ENCODE measurements around the gene PTPN4. TPM values are rescaled to one million over a fixed set of nuclear protein-coding genes. Genes with fewer than 3 reads are reported as not detected.

The PTPN4 gene
- total and polyA plus RNA-seq, 2 donors (not counting 1 experiment from before 2014, with no cell fraction given) = 5.3 to 22.3 TPM

DNA sequence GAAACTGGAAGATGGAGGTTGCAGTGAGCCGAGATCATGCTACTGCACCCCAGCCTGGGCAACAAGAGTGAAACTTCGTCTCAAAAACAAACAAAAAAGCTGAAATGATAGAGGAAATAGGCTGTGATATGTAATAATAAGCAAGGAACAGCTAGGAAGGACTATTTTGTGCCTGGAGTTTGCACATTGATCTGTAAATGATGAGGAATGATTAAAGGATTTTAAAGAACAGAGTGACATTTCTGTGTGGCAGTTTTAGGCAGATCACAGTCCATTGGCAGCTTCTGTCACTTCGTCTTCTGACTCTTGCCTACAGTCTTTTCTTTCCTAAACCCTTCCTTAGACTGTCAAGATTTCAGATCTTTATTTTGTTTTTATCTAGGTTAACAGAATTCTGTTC lies 272.6 kb downstream of the PTPN4 start:
- no peaks in the 10 kb centered on the region for H4K20me1 ChIP-seq (ENCODE audit: control insufficient read depth, extremely low read depth, insufficient read depth, low read length)
- H3K4me1 ChIP-seq (ENCODE audit: control insufficient read depth, extremely low read depth, insufficient read depth, low read length) = no peaks in the 10 kb centered on the region
- no peak overlapping the region for H3K4me2 ChIP-seq (ENCODE audit: extremely low read depth, insufficient read depth, low read length)
- no peak for DNase-seq (ENCODE audit: low read depth in 2 of 2)
- TF ChIP-seq, protein P1, sequence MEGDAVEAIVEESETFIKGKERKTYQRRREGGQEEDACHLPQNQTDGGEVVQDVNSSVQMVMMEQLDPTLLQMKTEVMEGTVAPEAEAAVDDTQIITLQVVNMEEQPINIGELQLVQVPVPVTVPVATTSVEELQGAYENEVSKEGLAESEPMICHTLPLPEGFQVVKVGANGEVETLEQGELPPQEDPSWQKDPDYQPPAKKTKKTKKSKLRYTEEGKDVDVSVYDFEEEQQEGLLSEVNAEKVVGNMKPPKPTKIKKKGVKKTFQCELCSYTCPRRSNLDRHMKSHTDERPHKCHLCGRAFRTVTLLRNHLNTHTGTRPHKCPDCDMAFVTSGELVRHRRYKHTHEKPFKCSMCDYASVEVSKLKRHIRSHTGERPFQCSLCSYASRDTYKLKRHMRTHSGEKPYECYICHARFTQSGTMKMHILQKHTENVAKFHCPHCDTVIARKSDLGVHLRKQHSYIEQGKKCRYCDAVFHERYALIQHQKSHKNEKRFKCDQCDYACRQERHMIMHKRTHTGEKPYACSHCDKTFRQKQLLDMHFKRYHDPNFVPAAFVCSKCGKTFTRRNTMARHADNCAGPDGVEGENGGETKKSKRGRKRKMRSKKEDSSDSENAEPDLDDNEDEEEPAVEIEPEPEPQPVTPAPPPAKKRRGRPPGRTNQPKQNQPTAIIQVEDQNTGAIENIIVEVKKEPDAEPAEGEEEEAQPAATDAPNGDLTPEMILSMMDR (conservative IDR thresholded peaks at IDR 0.05 in 1 of 2, IDR thresholded peaks at IDR 0.05 in 1 of 2; ENCODE audit: low read depth in 1 of 2, low read length in 2 of 2) = no peak
- TF ChIP-seq EZH2 (IDR thresholded peaks at IDR 0.05; ENCODE audit: low read length, missing control alignments) = no peak
- no peaks in the 10 kb centered on the region for H3K36me3 ChIP-seq (ENCODE audit: control insufficient read depth, insufficient read depth, low read length)
- H3K9me3 ChIP-seq (ENCODE audit: control insufficient read depth, insufficient read depth, low read depth, low read length) = no peaks in the 10 kb centered on the region
- no peak overlapping the region for H3K9ac ChIP-seq (ENCODE audit: insufficient read depth, low read length)
- H3K27ac ChIP-seq (ENCODE audit: insufficient read depth, low read length) = no peak overlapping the region
- no peak overlapping the region for H3K4me3 ChIP-seq (replicated peaks in 1 of 4; ENCODE audit: control extremely low read depth in 1 of 4, insufficient read depth in 1 of 4, low read depth in 3 of 4, low read length in 4 of 4)
- H3K27me3 ChIP-seq (ENCODE audit: control insufficient read depth, insufficient read depth, low read length) = no peaks in the 10 kb centered on the region
- H2AFZ ChIP-seq (ENCODE audit: low read length) = no peak overlapping the region
- no peaks in the 10 kb centered on the region for H3K79me2 ChIP-seq (ENCODE audit: control insufficient read depth, insufficient read depth, low read length)

Other genes with a start within 250 kb of the PTPN4 start
- not detected in 2 replicates for gene SCTR, start 235.4 kb upstream of the PTPN4 start, total RNA-seq
- not detected in 2 replicates for gene SCTR, start 235.4 kb upstream of the PTPN4 start, polyA plus RNA-seq
- gene CFAP221, start 215.5 kb upstream of the PTPN4 start, total RNA-seq = 0.26 TPM in 1 of 2 replicates, not detected in the other
- gene CFAP221, start 215.5 kb upstream of the PTPN4 start, polyA plus RNA-seq = 0.07 TPM in 1 of 2 replicates, not detected in the other
- 5.6 and 6.1 TPM in 2 replicates for gene TMEM177, start 80.7 kb upstream of the PTPN4 start, total RNA-seq
- gene TMEM177, start 80.7 kb upstream of the PTPN4 start, polyA plus RNA-seq = 5.8 and 8.4 TPM in 2 replicates